ENCODE data around the gene BCDIN3D.

- no peak for TF ChIP-seq CTCF (IDR thresholded peaks at IDR 0.05)
- no peak for TF ChIP-seq POLR2A (IDR thresholded peaks at IDR 0.05)
- TF ChIP-seq EP300 (IDR thresholded peaks at IDR 0.05): no peak
These were observed 37.5 kb downstream of the BCDIN3D start for GRCh38 chr12:49805409-49805808.
